Measurements from ENCODE around the gene PER2. TPM values are rescaled to one million over a fixed set of nuclear protein-coding genes. Genes with fewer than 3 reads are reported as not detected.
"Not testable (repeated sequence)": the region's sequence is repeated elsewhere in the genome, so short reads cannot be mapped to it uniquely, and the experiment has no call there.

PER2 gene, protein sequence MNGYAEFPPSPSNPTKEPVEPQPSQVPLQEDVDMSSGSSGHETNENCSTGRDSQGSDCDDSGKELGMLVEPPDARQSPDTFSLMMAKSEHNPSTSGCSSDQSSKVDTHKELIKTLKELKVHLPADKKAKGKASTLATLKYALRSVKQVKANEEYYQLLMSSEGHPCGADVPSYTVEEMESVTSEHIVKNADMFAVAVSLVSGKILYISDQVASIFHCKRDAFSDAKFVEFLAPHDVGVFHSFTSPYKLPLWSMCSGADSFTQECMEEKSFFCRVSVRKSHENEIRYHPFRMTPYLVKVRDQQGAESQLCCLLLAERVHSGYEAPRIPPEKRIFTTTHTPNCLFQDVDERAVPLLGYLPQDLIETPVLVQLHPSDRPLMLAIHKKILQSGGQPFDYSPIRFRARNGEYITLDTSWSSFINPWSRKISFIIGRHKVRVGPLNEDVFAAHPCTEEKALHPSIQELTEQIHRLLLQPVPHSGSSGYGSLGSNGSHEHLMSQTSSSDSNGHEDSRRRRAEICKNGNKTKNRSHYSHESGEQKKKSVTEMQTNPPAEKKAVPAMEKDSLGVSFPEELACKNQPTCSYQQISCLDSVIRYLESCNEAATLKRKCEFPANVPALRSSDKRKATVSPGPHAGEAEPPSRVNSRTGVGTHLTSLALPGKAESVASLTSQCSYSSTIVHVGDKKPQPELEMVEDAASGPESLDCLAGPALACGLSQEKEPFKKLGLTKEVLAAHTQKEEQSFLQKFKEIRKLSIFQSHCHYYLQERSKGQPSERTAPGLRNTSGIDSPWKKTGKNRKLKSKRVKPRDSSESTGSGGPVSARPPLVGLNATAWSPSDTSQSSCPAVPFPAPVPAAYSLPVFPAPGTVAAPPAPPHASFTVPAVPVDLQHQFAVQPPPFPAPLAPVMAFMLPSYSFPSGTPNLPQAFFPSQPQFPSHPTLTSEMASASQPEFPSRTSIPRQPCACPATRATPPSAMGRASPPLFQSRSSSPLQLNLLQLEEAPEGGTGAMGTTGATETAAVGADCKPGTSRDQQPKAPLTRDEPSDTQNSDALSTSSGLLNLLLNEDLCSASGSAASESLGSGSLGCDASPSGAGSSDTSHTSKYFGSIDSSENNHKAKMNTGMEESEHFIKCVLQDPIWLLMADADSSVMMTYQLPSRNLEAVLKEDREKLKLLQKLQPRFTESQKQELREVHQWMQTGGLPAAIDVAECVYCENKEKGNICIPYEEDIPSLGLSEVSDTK (N-terminal part only)
- total RNA-seq: 3.1 and 6.6 TPM in 2 replicates
- 4.0 TPM for polyA plus RNA-seq (2012)

DNA sequence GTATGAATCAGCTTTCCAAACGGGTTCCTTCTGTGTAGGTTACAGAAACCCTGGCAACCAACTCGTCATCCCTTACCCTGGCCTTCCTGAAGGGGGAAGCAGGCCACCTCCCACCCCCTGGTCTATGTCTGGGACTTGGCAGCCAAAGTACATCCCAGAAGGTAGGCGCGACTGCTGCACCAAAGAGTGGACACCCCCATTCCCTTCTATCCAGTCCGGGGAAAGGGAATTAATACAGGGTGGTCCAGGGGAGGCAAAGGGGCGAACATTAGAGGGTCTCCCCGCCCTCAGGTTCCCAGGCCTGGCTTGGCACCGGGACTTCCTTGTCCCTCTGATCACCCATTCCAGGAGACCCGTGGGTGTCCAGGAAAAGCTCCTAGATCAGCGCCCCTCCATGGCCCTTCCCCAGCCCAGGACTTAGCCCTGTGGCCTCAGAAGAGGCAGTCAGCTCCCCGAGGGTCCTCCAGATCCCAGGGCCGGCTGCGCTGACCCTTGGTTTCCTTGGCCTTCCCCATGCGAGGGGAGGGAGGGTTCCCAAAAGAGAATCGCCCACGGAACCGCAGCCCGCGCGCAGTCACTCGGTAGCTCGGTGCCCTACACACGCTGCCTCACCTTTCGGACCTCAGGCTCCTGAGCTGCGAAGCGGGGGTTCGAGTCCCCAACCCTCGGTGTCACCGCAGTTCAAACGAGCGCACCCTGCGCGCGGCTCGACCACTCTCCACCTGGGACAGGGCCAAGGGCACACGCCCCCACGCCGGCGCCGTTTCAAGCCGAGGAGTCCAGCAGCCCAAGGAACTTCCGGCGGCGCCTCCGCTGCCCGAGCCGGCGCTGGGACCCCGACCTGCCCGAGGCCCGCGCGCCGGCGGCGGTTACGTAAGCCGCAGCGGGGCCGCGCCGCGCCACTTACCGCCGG is at the start of gene PER2:
PER2 (minus strand) TSS at position 874 of the 913 bp plus-strand sequence. CDS start 10,674 bp downstream, outside the sequence.
- DNase-seq (ENCODE audit: low read depth): peak; percentile 80

DNA sequence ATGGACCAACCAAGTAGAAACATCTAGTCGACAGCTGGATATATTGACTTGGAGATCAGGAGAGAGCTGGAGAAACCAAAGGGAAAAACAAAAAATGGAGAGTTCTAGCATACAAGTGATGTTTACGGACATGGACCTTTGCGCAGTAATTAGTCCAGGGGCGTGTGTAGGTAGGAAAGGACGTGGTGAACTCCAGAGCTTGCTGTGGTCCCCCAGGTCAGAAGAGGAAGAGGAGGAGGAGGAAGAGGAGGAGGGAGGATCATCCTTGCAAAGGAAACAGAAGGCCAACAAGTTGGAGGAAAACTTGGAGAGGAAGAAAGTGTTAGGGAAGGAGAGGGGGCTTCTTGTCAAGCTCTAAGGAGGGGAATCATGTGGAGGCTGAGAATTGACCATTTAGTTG is 49.4 kb upstream of the PER2 start:
- no peak for DNase-seq (ENCODE audit: low read depth)

DNA sequence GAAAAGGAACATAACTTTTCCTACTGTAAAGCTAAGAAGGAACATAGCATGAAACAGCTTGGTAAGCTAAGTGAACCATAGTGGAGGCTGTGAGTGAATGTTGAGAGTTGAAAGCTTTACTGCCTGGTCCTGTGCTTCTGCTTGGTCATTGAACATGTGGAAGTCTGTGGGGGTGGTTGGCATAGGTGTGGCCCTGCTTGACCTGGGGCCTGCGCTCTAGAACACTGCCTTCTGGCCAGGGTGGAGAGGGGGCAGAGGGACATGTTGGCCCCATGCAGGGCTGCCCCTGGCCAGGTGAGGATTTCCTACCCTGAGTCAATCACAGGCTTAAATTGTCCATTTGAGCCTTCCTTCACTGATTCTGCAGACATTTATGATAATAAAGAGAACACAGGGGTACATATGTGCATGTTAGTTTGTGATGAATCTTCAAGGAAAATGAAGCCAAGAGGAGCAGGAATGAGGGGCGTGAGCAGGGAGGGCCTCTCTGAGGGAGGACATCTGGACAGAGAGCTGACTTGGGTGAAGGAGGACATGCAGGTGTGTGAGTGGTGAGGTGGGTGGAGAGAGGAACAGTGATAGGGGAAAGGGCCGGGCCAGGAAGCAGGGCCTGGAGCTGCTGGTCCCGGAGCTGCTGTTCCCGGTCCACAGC is 48.5 kb upstream of the PER2 start:
- no peak for DNase-seq (ENCODE audit: low read depth)

DNA sequence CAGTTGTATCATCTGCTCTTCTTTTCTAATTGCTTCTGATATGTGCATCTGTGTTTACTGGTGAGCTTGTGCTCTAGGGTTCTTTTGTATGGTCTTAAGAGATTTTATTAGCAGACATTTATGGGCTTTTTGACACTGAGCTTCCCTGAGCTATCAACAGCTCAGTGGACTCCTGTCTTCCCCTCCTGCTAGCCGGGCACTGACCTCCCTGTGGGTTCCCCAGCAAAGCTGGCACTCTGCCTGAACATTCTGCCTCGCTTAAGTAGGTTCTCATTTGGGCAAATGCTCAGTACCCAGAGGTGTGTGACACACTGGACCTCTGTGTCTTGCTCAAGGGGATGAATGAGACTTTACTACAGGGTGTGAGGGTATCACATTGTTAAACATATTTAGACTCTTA is 47.7 kb upstream of the PER2 start:
- peak; percentile 59 for DNase-seq (ENCODE audit: low read depth)

DNA sequence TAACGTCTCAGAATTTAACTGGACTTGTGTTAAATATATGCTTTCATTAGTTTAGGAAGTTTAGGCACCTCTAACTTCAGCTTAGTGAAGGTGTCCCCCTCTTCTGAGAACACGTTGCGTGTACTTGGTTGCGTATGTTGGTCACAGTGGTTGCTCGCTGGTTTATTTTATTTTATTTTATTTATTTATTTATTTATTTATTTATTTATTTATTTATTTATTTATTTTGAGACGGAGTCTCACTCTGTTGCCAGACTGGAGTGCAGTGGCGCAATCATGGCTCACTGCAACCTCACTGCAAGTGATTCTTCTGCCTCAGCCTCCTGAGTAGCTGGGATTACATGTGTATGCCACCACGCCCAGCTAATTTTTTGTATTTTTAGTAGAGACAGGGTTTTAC is 47.2 kb upstream of the PER2 start:
- not testable (repeated sequence) for DNase-seq (ENCODE audit: low read depth)

DNA sequence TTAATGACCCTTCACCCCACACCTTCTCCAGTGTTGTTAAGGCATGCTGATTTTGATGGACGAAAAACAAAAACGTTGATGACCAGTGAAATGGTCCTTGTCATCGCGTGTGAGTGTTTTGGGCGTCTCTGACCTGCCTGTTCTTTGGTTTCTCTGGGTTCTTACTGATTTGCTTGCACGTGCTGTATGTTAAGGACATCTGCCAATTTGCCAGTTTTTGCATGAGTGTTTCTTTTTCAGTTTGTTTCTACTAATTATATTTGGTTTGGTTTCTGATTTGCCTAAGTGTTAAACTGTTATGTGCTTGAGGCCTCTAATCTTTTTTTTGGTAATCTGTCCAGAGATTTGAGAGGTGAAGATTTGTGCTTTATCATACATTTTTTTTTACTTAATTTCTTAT is 46.5 kb upstream of the PER2 start:
- DNase-seq (ENCODE audit: low read depth): no peak

DNA sequence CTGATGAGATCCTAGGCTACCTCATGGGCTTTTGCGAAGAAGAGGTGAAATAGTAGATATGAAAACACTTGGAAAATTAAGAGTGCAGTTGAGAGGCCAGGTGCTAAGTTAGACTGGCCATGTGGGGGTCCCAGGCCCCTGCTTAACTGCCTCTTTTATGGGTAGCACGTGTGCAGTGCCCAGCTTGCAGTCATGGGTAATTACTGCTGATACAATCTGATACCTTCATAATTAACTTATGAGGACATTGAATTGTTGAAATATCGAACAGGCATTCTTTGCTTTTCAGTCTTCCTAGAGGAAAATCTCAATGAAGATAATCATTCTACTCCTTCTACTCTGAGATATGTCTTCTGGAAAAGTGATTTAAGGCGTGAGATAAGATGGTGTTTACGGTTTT is 43.5 kb upstream of the PER2 start:
- no peak for DNase-seq (ENCODE audit: low read depth)

DNA sequence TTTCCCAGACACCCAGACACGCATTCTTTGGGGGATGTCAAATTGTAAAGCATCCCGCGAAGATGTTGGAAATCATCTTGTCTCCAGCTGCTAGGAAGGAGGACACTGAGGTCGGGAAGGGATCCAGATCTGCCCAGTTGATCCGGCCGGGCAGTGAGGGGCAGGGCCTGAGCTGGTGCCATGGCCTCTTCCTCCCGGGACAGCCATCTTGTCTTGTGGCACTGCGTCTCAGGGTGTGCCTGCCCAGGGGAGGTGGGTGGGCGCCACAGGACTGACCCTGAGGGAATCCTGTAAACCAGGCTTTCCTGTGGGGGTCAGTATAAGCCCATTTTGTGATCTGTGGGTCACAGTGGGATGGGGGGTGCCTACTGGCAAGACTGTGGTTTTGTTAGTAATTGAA is 42.0 kb upstream of the PER2 start:
- DNase-seq (ENCODE audit: low read depth): no peak

DNA sequence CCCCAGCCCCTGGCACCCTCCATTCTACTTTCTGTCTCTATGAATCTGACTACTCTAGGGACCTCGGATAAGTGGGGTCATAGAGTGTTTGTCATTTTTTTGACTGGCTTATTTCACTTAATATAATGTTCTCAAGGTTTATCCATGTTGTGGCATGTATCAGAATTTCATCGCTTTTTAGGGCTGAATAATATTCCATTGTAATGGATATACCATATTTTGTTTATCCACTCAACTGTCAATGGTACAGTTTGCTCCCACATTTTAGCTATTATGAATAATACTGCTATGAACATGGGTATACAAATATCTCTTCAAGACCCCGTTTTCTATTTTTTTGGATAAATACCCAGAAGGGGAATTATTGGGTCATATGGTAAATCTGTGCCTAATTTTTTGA is 39.3 kb upstream of the PER2 start:
- DNase-seq (ENCODE audit: low read depth): no peak

DNA sequence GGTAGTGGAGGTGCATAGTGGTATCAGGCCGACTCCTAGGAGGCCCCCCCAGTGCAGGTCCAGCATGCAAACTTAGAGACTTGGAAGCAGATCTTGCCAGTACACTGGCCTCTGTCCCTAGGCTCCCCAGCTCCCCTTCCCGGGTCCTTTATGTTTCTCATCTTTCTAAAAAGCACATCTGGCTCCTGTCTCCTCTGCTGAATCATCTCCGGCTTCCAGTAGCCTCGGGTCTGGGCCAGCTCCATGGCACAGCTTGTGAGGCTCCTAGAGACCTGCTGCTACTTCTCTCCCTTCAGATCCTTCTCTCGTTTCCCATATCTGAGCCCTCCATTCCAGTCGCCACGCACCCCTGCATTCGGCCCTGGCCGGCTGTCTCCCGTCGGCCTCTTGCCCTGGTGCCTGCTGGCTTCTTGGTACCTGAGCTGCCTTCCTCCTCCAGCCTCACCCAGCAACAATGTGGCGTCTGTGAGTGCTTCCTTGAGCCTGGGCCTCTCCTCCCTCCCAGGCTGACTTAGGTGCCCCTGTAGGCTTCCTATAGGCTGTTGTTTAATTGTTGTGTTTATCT is 38.5 kb upstream of the PER2 start:
- no peak for DNase-seq (ENCODE audit: low read depth)

DNA sequence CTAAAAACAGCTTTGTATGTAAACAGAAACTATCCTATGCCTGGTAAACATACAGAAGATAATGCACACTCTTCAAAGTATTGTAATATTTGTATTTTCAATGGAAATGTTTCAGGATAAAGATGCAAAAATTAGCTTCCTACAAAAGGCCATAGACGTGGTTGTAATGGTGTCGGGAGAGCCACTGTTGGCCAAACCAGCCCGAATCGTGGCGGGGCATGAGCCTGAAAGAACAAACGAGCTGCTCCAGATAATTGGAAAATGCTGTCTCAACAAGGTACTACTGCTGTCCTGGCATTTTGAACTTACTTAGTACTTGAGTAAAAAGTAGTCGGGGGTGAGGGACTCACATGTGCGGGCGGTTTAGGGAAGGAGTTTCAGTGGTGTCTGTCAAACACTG is 37.3 kb upstream of the PER2 start:
- no peak for DNase-seq (ENCODE audit: low read depth)

DNA sequence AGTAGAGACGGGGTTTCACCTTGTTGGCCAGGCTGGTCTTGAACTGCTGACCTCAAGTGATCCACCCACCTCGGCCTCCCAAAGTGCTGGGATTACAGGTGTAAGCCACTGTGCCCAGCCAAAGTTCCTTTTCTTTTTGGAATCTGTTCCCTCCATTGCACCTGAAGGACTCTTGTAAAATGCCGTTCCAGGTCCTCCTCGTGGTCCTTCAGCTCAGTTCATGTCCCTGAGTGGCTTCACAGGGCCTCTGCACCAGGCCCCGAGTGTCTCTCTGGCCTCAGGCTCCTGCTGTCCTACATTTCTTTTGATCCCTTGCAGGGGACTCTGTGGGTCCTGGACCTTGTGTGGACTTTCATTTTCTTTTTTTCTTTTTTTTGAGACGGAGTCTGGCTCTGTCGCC is 35.8 kb upstream of the PER2 start:
- not testable (repeated sequence) for DNase-seq (ENCODE audit: low read depth)

DNA sequence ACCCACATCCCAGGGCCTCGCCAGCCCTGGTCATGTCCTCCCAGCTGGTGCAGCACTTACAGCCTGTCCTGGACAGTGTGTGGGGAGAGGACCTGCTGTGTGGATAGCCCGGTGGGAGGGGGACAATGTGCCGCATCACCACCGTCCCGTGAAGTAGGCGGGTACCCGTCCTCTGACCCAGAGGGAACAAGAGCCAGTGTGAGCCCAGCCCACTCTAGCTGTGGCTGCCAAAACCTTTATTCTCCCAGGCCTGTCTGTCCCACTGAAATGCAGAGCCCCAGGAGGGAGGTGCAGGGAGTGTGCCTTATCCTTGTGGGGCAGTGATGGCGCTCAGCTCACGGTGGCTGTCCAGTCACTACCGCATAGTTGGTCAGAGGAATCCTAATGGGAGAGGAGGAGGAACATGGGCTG is 33.6 kb upstream of the PER2 start:
- no peak for DNase-seq (ENCODE audit: low read depth)

DNA sequence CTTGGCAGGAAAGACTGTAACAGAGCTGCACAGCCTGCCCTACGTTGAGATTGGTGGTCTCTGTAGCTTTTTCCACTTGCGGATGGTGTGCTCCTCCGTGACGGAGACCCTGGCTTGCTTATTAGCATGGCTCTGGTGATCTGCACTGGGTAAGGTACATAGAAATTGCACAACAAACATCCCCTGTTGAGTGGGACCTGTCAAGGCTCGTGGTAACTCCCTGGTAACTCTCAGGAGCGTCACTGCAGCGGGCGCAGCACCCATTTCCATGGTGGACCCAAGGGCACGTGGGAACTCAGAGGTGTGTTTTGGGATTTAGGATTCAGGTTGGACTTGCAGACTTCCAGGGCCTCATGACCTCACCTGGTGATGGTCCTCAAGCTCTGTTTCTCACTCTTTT is 33.1 kb upstream of the PER2 start:
- no peak for DNase-seq (ENCODE audit: low read depth)

DNA sequence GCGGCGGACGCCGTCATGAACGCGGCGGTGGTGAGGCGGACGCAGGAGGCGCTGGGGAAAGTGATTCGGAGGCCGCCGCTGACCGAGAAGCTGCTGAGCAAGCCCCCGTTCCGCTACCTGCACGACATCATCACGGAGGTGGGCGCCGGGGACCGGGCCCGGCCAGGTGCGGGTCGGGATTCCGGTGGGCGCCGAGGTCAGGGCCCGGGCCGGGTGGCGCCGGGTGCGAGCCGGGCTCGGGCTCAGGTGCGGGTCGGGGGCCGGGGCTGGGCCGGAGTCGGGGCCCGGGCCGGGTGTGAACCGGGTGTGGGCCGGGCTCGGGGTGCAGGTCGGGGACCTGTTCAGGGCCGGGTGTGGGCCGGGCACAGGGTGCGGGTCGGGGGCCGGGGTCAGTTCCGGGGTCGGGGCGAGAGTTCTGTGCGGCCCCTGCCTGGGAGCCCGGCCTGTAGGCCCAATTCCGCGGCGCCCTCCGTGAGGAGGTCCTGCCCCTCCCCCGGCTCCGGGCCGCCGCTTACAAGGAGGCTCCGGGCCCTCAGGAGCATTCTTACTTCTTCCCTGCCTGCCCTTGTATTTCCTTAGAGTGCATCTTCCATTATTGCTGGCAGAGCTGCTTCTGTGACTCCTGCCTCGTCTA is 32.4 kb upstream of the PER2 start:
- no peak for DNase-seq (ENCODE audit: low read depth)

DNA sequence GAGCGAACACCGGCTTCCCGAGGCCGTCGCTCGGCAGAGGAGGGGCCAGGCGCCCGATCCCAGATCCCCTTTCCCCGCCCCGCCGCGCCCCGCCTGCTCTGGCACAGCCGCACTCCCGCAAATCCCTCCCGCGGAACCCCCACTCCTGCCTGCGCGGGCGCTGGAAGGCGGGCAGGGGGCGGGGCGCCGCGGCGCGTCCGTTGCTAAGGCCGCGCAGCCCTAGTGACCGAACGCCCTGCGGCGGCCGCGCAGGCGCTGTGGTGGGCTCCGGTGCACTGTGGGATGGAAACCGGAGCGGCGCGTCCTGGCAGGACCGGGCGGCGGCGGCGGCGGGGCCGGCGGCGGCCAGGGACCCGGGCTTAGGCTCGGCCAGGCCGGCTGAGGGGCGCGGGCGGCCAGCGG is 31.8 kb upstream of the PER2 start, which contains the start of gene TRAF3IP1:
TRAF3IP1 (plus strand) TSS at position 273 of the 402 bp plus-strand sequence. CDS start 145 bp downstream, outside the sequence.
- peak; percentile 95 for DNase-seq (ENCODE audit: low read depth)

DNA sequence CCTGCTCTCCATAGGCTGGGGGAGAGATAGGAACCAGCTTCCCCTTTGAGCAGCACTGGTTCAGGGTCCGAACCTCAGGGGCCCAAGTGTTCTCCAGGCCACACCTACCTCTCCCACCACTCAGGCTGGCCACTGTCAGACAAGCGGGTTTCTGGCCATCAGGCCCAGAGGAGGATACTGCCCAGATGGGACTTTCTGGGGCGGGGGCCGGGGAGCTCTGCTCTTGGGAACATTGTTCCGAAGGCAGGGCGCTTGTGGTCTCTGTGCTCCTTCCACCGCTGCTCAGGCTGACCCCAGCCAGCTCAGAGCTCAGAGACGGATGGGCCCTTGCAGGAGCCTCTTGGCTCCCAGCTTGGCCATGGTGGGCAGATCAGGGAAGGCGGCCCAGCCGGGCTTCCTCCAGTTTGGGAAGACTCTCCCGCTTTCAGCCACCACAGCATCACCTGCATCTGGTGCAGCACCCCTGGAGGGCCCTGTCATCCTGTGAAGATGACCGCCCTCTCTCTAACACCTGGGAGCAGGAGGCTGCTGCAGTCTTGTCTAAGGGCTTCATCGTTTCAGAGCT is 26.7 kb upstream of the PER2 start:
- no peak for DNase-seq (ENCODE audit: low read depth)

DNA sequence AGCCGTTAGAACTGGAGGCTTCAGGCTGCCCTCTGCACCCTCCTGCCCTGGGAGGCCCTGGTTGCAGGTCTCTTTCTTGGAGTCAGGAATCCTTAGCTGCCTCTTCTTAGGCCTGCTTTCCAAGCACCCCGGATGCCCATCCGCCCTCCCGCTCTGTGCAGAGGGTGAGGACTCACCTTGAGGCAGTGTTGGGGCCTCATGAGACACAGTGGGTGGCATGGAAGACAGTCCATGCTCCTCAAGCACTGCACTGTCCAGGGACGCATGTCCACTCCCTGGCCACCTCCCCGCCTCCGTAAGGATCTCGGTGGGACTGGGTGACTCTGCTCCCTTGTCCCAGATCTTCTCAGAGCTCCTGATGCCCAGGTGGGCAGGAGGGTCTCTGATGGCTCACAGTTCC is 26.2 kb upstream of the PER2 start:
- DNase-seq (ENCODE audit: low read depth): no peak

DNA sequence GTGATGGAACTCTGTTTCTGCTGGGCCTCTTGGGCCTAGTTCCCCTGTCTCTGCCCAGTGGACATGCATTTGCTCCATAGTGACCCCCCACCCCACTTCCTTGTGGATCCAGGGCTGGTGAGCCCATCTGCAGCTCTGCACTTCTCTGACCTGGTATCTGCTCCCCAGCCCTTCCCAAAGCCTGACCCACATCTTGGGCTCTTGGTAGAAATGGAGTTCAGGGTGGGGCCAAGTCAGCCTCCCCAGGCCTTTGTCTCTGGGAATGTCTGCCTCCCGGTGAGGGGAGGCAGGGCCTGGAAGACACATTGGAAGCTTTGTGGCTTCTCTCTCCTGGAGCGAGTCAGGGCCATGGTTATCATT is 25.6 kb upstream of the PER2 start:
- no peak for DNase-seq (ENCODE audit: low read depth)

Measured in myocyte (in vitro differentiated cells).